GM03348 (cell line): ENCODE measurements around the gene RAP2A.

Source experiments
- DNase-seq: peaks from one replicate; pipeline ENCODE4 v3.0.0; 2012; ENCODE audit warnings: low spot score

RAP2A gene

GRCh38 chr13:97495678-97496077 is 61.7 kb downstream of the RAP2A start:
- DNase-seq, result no peak

DNA sequence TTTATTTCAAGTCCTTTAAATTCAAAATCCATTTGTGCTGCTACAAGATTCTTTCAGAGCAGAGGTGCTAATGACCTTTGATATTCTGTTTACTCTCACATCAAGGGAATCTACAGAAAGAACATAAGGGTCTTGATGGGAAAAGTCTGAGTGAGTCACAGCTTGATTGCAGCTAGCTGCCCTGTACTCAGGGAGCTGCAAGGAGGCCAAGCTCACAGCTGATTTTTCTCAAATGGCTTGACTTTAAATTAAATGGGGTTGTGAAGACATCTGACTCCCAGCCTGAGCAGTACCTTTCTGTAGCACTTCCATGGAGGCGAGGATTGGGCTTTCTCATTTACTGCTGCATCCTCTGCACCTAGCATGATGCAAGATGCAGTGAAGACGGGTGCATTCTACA is 62.5 kb downstream of the RAP2A start:
- DNase-seq, result no peak

- DNase-seq, result no peak
These were observed 63.4 kb downstream of the RAP2A start for GRCh38 chr13:97497400-97497799.

DNA sequence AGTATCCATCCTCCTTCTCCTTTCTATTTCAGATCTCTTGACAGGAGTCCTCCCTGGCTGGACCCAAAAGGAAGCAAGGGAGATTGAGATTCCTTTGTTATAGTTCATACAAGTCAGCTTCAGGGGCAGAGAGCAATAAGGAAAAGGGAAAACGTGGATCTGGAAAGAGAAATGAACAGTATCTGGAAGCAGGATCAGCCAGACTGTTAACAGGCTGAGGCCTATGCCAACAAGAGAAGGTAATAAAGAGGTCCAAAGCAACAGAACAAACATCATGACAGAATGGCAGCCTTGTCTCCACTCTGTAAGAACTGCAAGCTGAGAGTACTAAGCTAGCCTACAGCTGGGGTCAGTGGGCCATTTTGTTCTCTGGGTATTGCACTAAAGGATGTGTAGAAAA is 64.5 kb downstream of the RAP2A start:
- no peak for DNase-seq

GRCh38 chr13:97499181-97499580 is 65.2 kb downstream of the RAP2A start:
- DNase-seq, result no peak

DNA sequence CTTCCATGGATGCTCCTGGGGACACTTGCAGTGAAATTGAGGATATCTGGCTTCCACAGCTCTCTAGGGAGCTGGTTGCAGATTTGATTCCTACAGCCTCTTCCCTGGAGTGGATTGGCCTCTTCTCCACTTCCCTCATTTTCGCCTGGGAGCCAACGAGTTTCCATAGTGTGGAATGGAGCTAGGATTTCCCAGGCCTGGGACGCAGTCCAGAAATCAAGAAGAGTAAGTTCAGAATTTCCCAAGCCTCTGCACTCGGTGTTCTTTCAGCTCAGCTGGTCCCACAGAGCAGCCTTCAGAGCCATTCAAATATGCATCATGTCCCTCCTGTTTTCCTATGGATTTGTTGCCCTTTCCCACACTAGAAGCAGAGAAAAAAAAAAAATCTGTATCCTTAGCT is 68.2 kb downstream of the RAP2A start:
- no peak for DNase-seq

DNA sequence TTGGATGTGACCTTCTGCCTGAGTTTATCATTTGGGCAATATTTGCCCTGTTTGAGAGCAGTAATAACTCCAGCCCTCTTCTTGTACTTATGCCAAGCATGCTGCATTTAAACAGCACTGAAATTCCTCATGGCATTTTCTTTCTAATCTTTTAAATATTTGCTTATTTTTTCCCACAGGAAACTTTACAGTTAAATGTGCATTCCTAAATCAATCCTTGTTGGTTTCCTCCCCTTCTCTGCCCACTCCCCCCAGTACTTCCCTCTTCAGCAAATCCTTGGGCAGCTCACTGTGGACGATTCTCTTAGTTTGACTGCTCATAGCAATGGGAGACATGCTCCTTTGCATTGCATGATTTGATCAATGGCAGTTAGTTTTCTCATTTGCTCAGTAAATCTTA is 68.7 kb downstream of the RAP2A start:
- no peak for DNase-seq

GRCh38 chr13:97505017-97505416 is 71.0 kb downstream of the RAP2A start:
- no peak for DNase-seq

DNA sequence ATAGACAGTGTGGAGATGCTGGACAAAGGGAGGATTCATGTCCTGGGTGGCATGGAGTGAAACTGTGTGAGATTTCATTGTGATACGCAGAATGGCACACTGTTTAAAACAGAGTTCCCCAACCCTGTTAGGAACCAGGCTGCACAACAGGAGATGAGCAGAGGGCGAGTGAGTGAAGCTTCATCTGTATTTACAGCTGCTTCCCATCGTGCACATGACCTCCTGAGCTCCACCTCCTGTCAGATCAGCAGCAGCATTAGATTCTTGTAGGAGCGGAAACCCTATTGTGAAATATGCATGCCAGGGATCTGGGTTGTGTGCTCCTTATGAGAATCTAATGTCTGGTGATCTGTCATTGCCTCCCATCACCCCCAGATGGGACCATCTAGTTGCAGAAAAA is 72.5 kb downstream of the RAP2A start:
- DNase-seq, result no peak

GRCh38 chr13:97512732-97513131 is 78.8 kb downstream of the RAP2A start:
- DNase-seq, result no peak

- DNase-seq, result no peak
These were observed 81.7 kb downstream of the RAP2A start for GRCh38 chr13:97515643-97516042.

- DNase-seq, result no peak
These were observed 84.0 kb downstream of the RAP2A start for GRCh38 chr13:97517967-97518366.
